ENCODE data around the gene DEPDC5. TPM values are rescaled to one million over a fixed set of nuclear protein-coding genes. Genes with fewer than 3 reads are reported as not detected.

DEPDC5 gene
- total RNA-seq, 1 donor from 2014 or later, result 13.0 TPM

GRCh38 chr22:31943206-31943977, 189.6 kb downstream of the DEPDC5 start:
- H3K4me1 ChIP-seq (ENCODE audit: insufficient read depth, low read length), result peaks cover 18% of the 10 kb centered on the region
- peak overlapping the region; percentile 92 for H2AFZ ChIP-seq (ENCODE audit: low read depth, low read length)
- H4K20me1 ChIP-seq (ENCODE audit: insufficient read depth, low read length), result peaks cover 31% of the 10 kb centered on the region
- peak overlapping the region; percentile 75 for H3K9ac ChIP-seq (ENCODE audit: low read length)
- H3K9me3 ChIP-seq (ENCODE audit: insufficient read depth, low read depth, low read length), result no peaks in the 10 kb centered on the region
- no peak for TF ChIP-seq EZH2 (IDR thresholded peaks at IDR 0.05; ENCODE audit: insufficient read depth, low read length)
- no peak for TF ChIP-seq CTCF (IDR thresholded peaks at IDR 0.05; ENCODE audit: insufficient read depth, low read depth, low read length)
- peaks cover 3% of the 10 kb centered on the region for H3K27me3 Mint-ChIP-seq (ENCODE audit: low read depth, unreplicated experiment)
- H3K27me3 ChIP-seq (ENCODE audit: insufficient read depth, low read length), result no peaks in the 10 kb centered on the region
- no peaks in the 10 kb centered on the region for H3K36me3 Mint-ChIP-seq (ENCODE audit: low read depth, unreplicated experiment)
- no peak for DNase-seq (ENCODE audit: low read depth)
- peak overlapping the region; percentile 85 for H3K4me2 ChIP-seq (ENCODE audit: low read length)
- peak overlapping the region; percentile 79 for H3K27ac ChIP-seq (ENCODE audit: low read depth, low read length)
- peaks cover 10% of the 10 kb centered on the region for H3K4me1 Mint-ChIP-seq (ENCODE audit: low read depth, unreplicated experiment)
- peak overlapping the region; percentile 18 for H3K27ac Mint-ChIP-seq (ENCODE audit: unreplicated experiment)
- no peak for FAIRE-seq
- peak overlapping the region; percentile 79 for H3K4me3 Mint-ChIP-seq (ENCODE audit: unreplicated experiment)
- no peaks in the 10 kb centered on the region for H3K36me3 ChIP-seq (ENCODE audit: insufficient read depth, low read length)
- H3K4me3 ChIP-seq (ENCODE audit: insufficient read depth, low read depth, low read length), result peak overlapping the region; percentile 56
- H3K79me2 ChIP-seq (ENCODE audit: insufficient read depth, low read length), result peaks cover 40% of the 10 kb centered on the region
- H3K9me3 Mint-ChIP-seq (ENCODE audit: unreplicated experiment), result no peaks in the 10 kb centered on the region

- peaks cover 18% of the 10 kb centered on the region for H3K4me1 ChIP-seq (ENCODE audit: insufficient read depth, low read length)
- H3K9ac ChIP-seq (ENCODE audit: low read length), result peak within 1 kb of the TSS; percentile 96
- Mint-ChIP-seq H3K9me3 (ENCODE audit: unreplicated experiment) (no peaks in the 10 kb centered on the region), H3K27me3 (ENCODE audit: low read depth, unreplicated experiment) (peaks cover 3% of the 10 kb centered on the region), H3K4me3 (ENCODE audit: unreplicated experiment) (peak within 1 kb of the TSS; percentile 84), H3K27ac (ENCODE audit: unreplicated experiment) (peak within 1 kb of the TSS; percentile 18), H3K4me1 (ENCODE audit: low read depth, unreplicated experiment) (peaks cover 10% of the 10 kb centered on the region), H3K36me3 (ENCODE audit: low read depth, unreplicated experiment) (no peaks in the 10 kb centered on the region)
- peak within 1 kb of the TSS; percentile 84 for H3K27ac ChIP-seq (ENCODE audit: low read depth, low read length)
- peaks cover 46% of the 10 kb centered on the region for H3K79me2 ChIP-seq (ENCODE audit: insufficient read depth, low read length)
- FAIRE-seq, result no peak
- peak; percentile 63 for DNase-seq (ENCODE audit: low read depth)
- H4K20me1 ChIP-seq (ENCODE audit: insufficient read depth, low read length), result peaks cover 37% of the 10 kb centered on the region
- H3K9me3 ChIP-seq (ENCODE audit: insufficient read depth, low read depth, low read length), result no peaks in the 10 kb centered on the region
- peak within 1 kb of the TSS; percentile 97 for H3K4me2 ChIP-seq (ENCODE audit: low read length)
- H2AFZ ChIP-seq (ENCODE audit: low read depth, low read length), result peak within 1 kb of the TSS; percentile 92
- H3K4me3 ChIP-seq (ENCODE audit: insufficient read depth, low read depth, low read length), result peak within 1 kb of the TSS; percentile 88
- no peaks in the 10 kb centered on the region for H3K36me3 ChIP-seq (ENCODE audit: insufficient read depth, low read length)
- TF ChIP-seq EZH2 (IDR thresholded peaks at IDR 0.05; ENCODE audit: insufficient read depth, low read length), result no peak
- no peak for TF ChIP-seq CTCF (IDR thresholded peaks at IDR 0.05; ENCODE audit: insufficient read depth, low read depth, low read length)
- H3K27me3 ChIP-seq (ENCODE audit: insufficient read depth, low read length), result no peaks in the 10 kb centered on the region
Measured at GRCh38 chr22:31943978-31944699, 190.3 kb downstream of the DEPDC5 start, which contains the start of gene YWHAH. Gene YWHAH, plus strand, starts transcription at chr22:31944535. Its CDS starts 199 bp downstream, at chr22:31944734.
